GM12874 (cell line): ENCODE results near the gene EFCAB14.

ENCODE experiments used
- TF ChIP-seq, protein P1 (sequence below): IDR thresholded peaks from 2 replicates; pipeline ENCODE4 v1.5.1; 2011; ENCODE audit warnings: low read depth, mild to moderate bottlenecking, control low read depth, low read length, moderate library complexity; ENCODE audit not compliant: insufficient read depth

Gene EFCAB14

DNA sequence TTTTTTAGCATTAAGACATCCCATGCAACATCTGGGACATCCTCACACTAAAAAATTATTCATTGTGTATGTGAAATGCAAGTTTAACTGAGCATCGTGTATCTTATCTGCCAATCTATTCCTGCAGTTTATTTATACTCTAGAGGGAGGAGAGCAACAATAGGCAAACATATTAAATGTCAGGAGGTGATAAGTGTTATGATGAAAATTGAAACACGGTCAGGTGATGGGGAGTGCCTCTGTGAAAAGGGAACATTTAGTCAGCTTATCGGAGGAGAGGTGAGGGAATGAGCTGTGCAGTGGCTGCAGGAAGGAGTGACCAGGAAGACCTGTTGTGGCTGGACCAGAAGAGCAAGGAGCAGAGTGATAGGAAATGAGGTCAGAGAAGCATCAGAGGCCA is 775 bp upstream of the EFCAB14 start:
- TF ChIP-seq, protein P1, sequence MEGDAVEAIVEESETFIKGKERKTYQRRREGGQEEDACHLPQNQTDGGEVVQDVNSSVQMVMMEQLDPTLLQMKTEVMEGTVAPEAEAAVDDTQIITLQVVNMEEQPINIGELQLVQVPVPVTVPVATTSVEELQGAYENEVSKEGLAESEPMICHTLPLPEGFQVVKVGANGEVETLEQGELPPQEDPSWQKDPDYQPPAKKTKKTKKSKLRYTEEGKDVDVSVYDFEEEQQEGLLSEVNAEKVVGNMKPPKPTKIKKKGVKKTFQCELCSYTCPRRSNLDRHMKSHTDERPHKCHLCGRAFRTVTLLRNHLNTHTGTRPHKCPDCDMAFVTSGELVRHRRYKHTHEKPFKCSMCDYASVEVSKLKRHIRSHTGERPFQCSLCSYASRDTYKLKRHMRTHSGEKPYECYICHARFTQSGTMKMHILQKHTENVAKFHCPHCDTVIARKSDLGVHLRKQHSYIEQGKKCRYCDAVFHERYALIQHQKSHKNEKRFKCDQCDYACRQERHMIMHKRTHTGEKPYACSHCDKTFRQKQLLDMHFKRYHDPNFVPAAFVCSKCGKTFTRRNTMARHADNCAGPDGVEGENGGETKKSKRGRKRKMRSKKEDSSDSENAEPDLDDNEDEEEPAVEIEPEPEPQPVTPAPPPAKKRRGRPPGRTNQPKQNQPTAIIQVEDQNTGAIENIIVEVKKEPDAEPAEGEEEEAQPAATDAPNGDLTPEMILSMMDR = no peak

DNA sequence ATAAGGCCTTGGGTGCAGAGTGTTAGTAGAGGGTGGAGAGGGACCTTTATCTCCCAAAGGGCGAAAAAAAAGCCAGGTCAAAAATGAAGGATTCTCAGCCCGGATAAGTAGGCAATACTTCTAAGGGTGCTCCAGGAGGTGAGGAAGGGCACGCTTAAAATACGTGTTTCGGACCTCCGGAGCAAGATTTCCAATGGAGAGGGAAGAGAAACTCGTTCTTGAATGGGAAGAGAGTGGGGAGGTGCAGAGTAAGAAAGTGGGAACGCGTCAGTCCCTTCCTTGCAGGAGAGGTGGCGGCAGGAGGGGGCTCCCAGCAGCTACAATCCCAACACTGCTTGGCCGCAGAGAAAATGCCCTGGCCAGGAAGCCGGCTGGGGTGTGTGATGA is 581 bp downstream of the EFCAB14 start:
- TF ChIP-seq, protein P1 = no peak

- TF ChIP-seq, protein P1 = no peak
Measured at GRCh38 chr1:46717654-46718053, 1.3 kb downstream of the EFCAB14 start.

- TF ChIP-seq, protein P1 = no peak
Measured at GRCh38 chr1:46714976-46715375, 3.9 kb downstream of the EFCAB14 start.

- TF ChIP-seq, protein P1 = no peak
Measured at GRCh38 chr1:46708121-46708520, 10.8 kb downstream of the EFCAB14 start.

DNA sequence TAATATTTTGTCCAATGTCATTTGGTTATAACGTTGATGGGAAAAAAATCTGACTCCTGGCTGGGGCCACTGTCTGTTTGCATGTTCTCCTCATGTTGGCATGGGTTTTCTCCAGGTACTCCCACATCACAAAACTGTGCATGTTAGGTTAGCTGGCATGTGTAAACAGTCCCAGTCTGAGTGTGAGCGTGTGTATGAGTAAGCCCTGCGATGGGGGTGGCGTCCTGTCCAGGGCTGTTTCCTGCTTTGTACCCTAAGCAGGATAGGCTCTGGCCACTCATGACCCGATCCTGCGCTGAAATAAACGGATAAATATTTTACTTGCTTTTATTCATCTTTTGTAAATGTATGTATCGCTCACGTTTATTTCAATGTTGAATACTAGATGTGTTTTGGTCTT is 13.5 kb downstream of the EFCAB14 start:
- TF ChIP-seq, protein P1 = no peak

- TF ChIP-seq, protein P1 = no peak
Measured at GRCh38 chr1:46703927-46704641, 14.8 kb downstream of the EFCAB14 start.

DNA sequence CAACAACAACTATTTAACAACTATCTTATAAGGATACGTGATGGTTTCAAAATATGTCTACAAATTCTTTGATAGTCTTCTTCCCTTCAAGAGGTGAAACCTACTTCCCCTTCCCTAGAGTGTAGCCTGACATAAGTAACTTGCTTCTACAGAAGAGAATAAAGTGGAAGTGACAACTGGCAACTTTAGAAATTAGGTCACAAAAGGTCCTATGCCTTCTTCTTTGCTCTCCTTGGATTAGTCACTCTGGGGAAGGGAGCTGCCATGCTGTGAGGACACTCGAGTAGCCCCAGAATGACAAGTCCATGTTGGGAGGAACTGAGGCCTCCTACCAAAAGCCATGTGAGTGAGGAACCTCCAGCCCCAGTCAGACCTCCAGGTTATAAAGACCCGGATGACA is 19.2 kb downstream of the EFCAB14 start:
- TF ChIP-seq, protein P1 = no peak
